Measurements from ENCODE around the gene SMIM24. TPM values are rescaled to one million over a fixed set of nuclear protein-coding genes. Genes with fewer than 3 reads are reported as not detected.
"Not testable (repeated sequence)": the region's sequence is repeated elsewhere in the genome, so short reads cannot be mapped to it uniquely, and the experiment has no call there.

SMIM24 gene
- total RNA-seq, 1 experiment from 2014 or later = 0.36 TPM

- ATAC-seq (peak; percentile 59), DNase-seq (peak; percentile 84)
- BruUV-seq (replicated peaks) = no TSS peak
- TF ChIP-seq EZH2phosphoT487 (IDR thresholded peaks at IDR 0.05; ENCODE audit: borderline replicate concordance, low read length) (no peak), CTCF (conservative IDR thresholded peaks at IDR 0.05; ENCODE audit: low read depth, low read length) (no peak), EZH2 (IDR thresholded peaks at IDR 0.05; ENCODE audit: low read length, unreplicated experiment) (no peak)
- Histone ChIP-seq H3K4me2 (ENCODE audit: low read length) (peak overlapping the region; percentile 81), H3K4me1 (ENCODE audit: insufficient read depth, low read length) (peaks cover 26% of the 10 kb centered on the region), H2AFZ (ENCODE audit: low read length) (no peak overlapping the region), H3K9ac (ENCODE audit: low read length) (peak overlapping the region; percentile 35), H3K9me2 (replicated peaks; ENCODE audit: low read length) (no peaks in the 10 kb centered on the region), H3K36me3 (ENCODE audit: low read depth, low read length) (no peaks in the 10 kb centered on the region; the same call in 1 of the 2 replicates), H3K4me3 (ENCODE audit: low read length) (no peak overlapping the region), H4K20me1 (ENCODE audit: low read length) (peaks cover 25% of the 10 kb centered on the region; the same call in 1 of the 2 replicates), H3K27me3 (ENCODE audit: low read length) (no peaks in the 10 kb centered on the region), H3K27ac (ENCODE audit: low read length) (peak overlapping the region; percentile 83), H3K79me2 (ENCODE audit: low read length) (peaks cover 84% of the 10 kb centered on the region), H3K9me3 (ENCODE audit: low read length) (no peaks in the 10 kb centered on the region), H3F3A (ENCODE audit: low read length, unreplicated experiment) (no peaks in the 10 kb centered on the region)
- ChIA-PET POLR2A (ENCODE audit: unreplicated experiment) (no interaction called here), CTCF (no interaction called here)
- intact Hi-C loops (cut with micrococcal nuclease) = no loop called here
Measured at GRCh38 chr19:3509566-3509989, 29.3 kb upstream of the SMIM24 start.

- Histone ChIP-seq H3K4me1 (ENCODE audit: insufficient read depth, low read length) (peaks cover 26% of the 10 kb centered on the region), H3K79me2 (ENCODE audit: low read length) (peaks cover 77% of the 10 kb centered on the region), H3K4me2 (ENCODE audit: low read length) (peak overlapping the region; percentile 81), H2AFZ (ENCODE audit: low read length) (no peak overlapping the region), H3K9ac (ENCODE audit: low read length) (peak overlapping the region; percentile 35), H3K27me3 (ENCODE audit: low read length) (no peaks in the 10 kb centered on the region), H3K4me3 (ENCODE audit: low read length) (peak overlapping the region; percentile 27; the same call in 1 of the 2 replicates), H3K36me3 (ENCODE audit: low read depth, low read length) (no peaks in the 10 kb centered on the region; the same call in 1 of the 2 replicates), H3K27ac (ENCODE audit: low read length) (peak overlapping the region; percentile 83), H3F3A (ENCODE audit: low read length, unreplicated experiment) (no peaks in the 10 kb centered on the region), H4K20me1 (ENCODE audit: low read length) (peaks cover 21% of the 10 kb centered on the region; the same call in 1 of the 2 replicates), H3K9me3 (ENCODE audit: low read length) (no peaks in the 10 kb centered on the region), H3K9me2 (replicated peaks; ENCODE audit: low read length) (no peaks in the 10 kb centered on the region)
- intact Hi-C loops (cut with micrococcal nuclease) = no loop called here
- CTCF ChIA-PET = no interaction called here
- TF ChIP-seq CTCF (conservative IDR thresholded peaks at IDR 0.05; ENCODE audit: low read depth, low read length) (no peak), EZH2phosphoT487 (IDR thresholded peaks at IDR 0.05; ENCODE audit: borderline replicate concordance, low read length) (no peak), EZH2 (IDR thresholded peaks at IDR 0.05; ENCODE audit: low read length, unreplicated experiment) (no peak)
- ATAC-seq (no peak), DNase-seq (peak; percentile 3)
- BruUV-seq (replicated peaks) = no TSS peak
- POLR2A ChIA-PET (ENCODE audit: unreplicated experiment) = no interaction called here
Measured at GRCh38 chr19:3508771-3509535, 28.6 kb upstream of the SMIM24 start.

- POLR2A ChIA-PET (ENCODE audit: unreplicated experiment); H3K36me3 ChIP-seq (ENCODE audit: low read depth, low read length); H2AFZ ChIP-seq (ENCODE audit: low read length); BruUV-seq (replicated peaks); CTCF ChIA-PET; H3K9me2 ChIP-seq (replicated peaks; ENCODE audit: low read length); ATAC-seq; intact Hi-C loops (cut with micrococcal nuclease); H3K27me3 ChIP-seq (ENCODE audit: low read length); DNase-seq; H3K9me3 ChIP-seq (ENCODE audit: low read length); H3F3A ChIP-seq (ENCODE audit: low read length, unreplicated experiment): not testable (repeated sequence)
- peak overlapping the region; percentile 83 for H3K27ac ChIP-seq (ENCODE audit: low read length)
- peak overlapping the region; percentile 91; the same call in 1 of the 2 replicates for H3K4me3 ChIP-seq (ENCODE audit: low read length)
- H3K4me1 ChIP-seq (ENCODE audit: insufficient read depth, low read length) = peaks cover 26% of the 10 kb centered on the region
- H4K20me1 ChIP-seq (ENCODE audit: low read length) = 0 out of 2 replicates have a peak, but pooled peaks cover 15% of the 10 kb centered on the region
- H3K4me2 ChIP-seq (ENCODE audit: low read length) = peak overlapping the region; percentile 81
- peak overlapping the region; percentile 35; the same call in 1 of the 2 replicates for H3K9ac ChIP-seq (ENCODE audit: low read length)
- peaks cover 70% of the 10 kb centered on the region for H3K79me2 ChIP-seq (ENCODE audit: low read length)
Measured at GRCh38 chr19:3508121-3508661, 27.9 kb upstream of the SMIM24 start.

Data from PC-3 (cell line).